Measurements from ENCODE around the gene CDC14C.
"Not testable (repeated sequence)": the region's sequence is repeated elsewhere in the genome, so short reads cannot be mapped to it uniquely, and the experiment has no call there.

CDC14C gene

GRCh38 chr7:48924433-48924832 lies at the start of gene CDC14C:
CDC14C (plus strand) TSS chr7:48924547; CDS start chr7:48924673, 126 bp downstream.
- DNase-seq: no peak

DNA sequence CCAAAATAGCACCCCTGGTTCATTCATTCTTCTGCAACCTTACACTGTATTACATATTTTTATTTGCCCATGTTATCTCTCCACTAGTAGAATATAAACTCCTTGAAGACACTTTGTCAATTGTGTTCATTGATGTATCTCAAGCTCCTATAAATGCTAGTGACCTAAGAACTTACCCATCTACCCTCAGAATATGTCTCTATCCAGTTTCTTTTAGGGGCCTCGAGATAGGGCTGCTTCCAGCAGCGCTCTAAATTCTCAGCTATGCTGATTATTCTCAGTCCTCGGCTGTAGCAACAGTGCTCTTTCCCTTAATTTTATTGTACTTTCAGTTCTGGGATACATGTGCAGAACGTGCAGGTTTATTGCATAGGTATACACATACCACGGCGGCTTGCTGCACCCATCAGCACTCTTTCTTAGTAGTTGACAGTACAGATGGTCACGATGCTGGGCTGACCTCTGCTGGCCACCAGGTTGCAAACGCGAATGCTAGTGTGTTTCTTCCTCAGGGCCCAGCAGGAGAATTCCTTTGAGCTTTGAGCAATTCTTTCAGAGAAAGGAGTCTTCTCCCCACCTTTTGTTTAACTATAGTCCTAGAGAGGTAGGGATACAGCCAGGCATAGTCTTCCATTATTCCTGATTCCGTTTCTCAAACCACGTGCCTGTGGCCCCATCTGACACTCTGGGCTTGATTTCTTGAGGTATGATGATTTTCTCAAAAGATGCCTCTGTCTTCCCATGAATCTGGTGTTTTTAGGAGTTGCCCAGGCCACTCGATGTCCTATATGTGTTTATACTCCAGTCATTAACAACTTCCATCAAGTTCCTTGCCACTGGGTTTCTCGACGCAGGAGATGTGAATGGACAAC lies 49.1 kb upstream of the CDC14C start:
- DNase-seq: no peak

DNA sequence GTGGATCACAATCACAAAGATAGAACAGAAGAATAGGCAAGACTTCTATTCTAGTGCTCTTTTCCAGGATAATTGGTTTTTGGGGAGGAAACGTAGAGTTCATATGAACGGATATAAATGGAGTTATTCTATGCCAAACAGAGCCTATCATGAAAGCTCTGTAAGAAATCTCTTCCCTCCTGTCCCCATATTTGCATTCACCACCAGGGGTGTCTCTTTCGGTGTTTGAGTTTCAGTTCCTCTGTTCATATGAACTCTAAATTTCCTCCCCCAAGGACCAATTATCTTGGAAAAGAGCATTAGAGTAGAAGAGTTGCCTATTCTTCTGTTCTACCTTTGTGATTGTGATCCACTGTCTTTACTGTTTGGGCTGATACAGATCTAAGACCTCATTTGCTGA lies 48.3 kb upstream of the CDC14C start:
- DNase-seq: no peak

GRCh38 chr7:48880851-48881250 lies 43.5 kb upstream of the CDC14C start:
- no peak for DNase-seq

GRCh38 chr7:48887500-48887899 lies 36.8 kb upstream of the CDC14C start:
- no peak for DNase-seq

- DNase-seq: no peak
Observed at GRCh38 chr7:48894574-48894973, 29.8 kb upstream of the CDC14C start.

DNA sequence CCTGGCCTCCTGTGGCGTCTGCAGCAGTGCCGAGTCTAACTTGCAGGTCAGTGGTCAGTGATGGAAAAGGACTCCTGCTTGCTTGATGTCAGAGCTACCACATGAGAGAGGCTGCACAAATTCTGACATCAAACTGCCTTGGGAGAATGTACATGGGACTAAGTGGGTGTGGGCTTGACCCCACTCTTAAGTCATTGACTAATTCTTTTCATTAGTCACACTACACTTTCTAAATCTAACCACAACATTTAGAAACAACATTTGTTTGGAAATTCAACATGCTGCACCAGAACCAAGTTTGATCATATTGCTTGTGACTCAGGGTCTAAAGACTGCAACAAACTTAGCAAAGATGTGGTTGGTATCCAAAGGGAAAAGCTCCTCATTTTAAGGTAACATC lies 24.4 kb upstream of the CDC14C start:
- DNase-seq: no peak

GRCh38 chr7:48901966-48902365 lies 22.4 kb upstream of the CDC14C start:
- DNase-seq: no peak

DNA sequence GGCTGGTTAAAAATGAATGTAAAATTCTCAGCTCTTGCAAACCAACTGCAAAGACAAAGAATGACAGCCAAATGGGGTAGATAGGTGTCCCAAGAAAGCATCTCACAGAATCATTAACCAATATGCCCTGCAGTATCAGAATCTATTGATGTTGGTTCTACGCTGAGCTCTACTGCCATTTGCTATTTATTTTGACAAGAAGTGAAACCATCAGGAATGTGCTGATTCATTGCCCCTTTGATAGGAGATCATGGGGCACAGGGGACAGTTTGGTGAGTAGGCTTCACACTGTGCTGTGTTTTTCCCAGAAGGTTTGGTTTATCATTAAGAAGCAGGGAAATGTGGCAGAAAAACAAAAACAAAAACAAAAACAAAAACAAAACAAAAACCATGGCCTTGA lies 19.4 kb upstream of the CDC14C start:
- DNase-seq: no peak

- DNase-seq: not testable (repeated sequence)
Observed at GRCh38 chr7:48905686-48906085, 18.7 kb upstream of the CDC14C start.

DNA sequence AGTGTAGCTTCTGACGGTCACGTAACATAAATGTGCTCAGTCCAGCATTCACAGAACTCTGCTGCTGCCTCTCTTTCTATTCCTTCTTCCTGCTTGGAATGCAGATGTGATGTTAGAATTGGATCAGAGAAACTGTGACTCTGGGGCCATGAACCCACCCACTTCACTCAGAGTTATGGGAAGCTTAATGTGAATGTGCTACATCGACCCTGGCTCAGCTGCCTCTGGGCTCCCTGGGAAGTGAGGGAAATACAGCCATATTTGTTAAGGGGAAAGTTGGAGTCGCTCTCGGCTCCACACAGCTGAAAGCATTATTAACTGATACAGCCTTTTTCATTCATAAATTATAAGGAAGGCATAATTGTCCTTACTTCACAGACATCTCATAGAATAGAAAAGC lies 14.5 kb upstream of the CDC14C start:
- not testable (repeated sequence) for DNase-seq

DNA sequence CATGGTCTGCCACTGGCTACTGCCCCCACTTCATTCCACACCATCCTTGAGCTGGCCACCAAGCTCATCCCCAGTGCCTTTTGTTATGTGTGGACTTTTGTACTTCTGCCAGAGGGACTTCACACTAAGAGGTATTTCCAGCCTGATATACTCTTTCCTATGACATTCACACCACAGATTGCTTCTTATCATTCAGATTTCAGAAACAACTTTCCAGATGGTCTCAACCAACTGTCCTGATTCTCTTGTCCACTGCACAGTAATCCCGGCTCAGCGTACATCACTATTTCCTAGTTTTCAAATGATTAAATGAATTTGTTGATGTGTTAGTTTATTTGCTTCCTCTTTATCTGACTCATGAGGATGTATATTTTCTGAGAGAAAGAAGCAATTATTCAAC lies 7.1 kb downstream of the CDC14C start:
- no peak for DNase-seq

GRCh38 chr7:48932126-48932910 lies 8.0 kb downstream of the CDC14C start:
- no peak for DNase-seq

GRCh38 chr7:48933549-48934085 lies 9.3 kb downstream of the CDC14C start:
- DNase-seq: no peak

DNA sequence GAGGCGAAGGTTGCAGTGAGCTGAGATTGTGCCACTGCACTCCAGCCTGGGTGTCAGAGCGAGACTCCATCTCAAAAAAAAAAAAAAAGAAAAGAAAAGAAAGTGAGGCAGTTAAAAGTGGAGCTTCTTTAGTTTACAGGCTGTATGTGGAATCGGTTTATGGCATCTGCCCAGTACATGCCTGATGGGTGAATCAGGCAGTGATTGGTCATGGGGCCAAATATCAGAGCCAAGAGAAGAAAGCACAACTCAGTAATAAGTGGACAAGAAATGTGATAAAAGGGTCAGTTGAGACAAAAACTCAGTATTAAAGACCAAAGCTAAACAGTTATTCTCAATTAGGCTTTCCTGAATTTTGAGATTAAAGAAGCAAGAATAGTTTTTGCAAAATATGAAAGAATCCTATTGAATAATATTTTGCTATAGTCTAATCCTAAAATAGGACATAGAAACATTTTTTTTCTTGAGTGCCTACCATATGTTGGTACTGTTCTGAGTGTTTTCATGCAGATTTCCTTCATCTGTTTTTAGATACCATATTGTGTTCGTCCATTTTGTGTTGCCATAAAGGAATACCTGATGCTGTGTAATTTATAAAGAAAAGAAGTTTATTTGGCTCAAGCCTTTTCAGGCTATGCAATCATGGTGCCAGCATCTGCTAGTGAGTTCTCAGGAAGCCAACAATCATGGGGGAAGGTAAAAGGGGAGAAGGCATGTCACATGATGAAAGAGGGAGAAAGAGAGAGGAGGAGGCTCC lies 14.4 kb downstream of the CDC14C start:
- no peak for DNase-seq

DNA sequence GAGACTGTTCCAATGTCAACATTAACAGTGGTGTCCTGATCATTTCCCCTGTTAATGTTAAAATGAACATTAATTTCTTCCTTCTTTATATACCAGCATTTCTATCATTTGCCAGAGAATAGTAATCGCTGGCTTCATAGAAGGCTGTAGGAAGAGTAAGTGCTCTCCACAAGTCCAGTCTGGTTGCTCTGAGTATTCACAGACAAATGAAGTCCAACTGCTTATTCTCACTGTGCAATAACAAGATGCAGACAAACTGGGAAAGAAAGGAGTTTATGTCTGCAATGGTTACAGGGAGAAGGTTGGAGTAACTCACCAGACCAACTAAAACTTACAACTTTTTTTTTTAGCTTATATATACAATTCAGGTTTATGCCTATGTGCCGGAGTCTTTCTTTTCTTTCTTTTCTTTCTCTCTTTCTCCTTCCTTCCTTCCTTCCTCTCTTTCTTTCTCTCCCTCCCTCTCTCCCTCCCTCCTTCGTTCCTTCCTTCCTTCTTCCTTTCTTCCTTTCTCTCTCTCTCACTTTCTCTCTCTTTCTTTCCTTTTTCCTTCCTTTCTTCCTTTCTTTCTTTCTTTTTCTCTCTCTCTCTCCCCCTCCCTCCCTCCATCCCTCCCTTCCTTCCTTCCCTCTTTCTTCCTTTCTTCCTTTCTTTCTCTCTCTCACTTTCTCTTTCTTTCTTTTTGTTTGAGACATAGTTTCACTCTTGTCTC lies 19.1 kb downstream of the CDC14C start:
- no peak for DNase-seq

GRCh38 chr7:48955916-48956315 lies 31.6 kb downstream of the CDC14C start:
- DNase-seq: no peak

- DNase-seq: no peak
Observed at GRCh38 chr7:48959676-48960075, 35.3 kb downstream of the CDC14C start.

DNA sequence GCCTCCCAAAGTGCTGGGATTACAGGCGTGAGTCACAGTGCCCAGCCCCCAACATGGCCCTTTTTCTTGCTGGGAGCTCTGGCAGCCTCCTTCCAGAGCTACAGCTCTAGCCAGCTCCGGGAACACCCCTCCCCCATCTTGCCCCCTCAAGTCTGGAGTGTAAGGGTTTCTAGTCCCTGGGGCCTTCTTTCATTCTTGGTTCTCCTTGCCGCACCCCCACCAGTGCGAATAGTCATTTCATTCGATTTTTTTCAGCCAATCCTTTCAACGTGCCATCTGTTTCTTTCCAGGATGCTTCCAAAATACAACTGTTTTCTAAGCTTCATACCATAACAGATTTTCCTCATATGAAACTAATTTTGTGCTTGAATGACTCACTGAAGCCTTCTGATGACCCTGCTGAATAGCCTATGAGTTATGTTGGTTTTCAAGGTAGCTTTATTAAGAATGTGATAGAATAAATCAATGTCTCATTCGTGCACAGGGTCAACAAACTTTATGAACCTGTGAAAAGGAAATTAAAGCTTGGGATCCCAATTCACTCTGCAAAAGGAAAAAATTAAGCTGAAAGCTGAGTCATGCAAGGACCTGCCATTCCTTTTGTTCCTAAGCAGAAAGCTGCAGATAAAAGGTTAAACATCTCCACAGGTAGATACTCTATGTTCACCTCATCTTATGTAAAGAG lies 38.6 kb downstream of the CDC14C start:
- no peak for DNase-seq

DNA sequence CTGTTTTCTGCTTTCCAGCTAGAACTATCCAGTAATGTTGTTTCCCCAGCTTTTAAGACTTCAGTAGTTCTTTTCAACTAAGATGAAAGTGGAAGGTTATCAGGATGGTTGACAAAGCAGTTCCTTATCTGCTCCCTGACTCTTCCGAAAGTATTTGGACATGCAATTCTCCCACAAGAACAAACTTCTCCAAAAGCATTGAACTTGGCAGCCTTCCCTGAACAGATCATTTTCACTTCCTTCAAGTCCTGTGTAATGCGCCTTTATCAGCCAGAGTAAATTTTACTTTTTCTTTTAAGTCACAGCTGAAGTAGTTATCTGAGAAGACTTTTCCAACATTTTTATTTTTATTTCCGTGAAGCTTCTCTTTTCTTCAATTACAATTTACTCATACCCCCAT lies 39.7 kb downstream of the CDC14C start:
- no peak for DNase-seq

DNA sequence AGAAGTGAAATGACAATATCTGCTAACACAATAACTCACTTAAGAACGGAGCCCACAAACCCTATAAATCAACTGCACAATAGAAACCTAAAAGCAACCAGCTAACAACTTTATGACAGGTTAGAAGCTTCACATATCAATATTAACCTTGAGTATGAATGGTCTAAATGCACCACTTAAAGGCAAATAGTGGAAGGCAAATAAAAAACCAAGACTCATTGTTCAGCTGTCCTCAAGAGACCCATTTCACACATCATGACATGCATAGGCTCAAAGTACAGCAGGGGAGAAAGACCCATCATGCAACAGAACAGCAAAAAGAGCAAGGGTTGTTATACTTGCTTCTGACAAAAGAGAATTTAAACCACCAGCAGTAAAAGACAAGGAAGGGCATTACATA lies 46.8 kb downstream of the CDC14C start:
- DNase-seq: no peak

DNA sequence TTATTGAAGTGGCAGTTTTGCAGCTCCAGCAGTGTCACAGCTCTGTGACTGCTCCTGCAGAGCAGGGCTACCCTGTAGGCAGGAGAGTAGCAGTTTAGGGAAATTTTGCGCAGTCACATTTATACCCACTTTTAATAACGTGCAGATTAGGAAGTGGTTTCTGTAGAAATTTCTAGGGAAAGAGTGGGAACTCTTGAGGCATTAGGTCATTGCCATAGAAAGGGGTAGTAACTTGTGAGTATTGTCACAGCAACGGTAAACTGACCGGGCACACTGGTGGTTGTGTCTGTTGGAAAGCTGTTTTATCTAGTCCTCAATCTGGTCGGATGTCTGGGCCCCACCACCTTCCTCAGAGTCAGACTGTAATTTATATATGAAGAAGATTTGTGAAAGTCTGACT lies 51.9 kb downstream of the CDC14C start:
- DNase-seq: no peak

Data from SIG-M5 (cell line).